A673 (cell line): ENCODE data around the gene FRMD3. TPM values are rescaled to one million over a fixed set of nuclear protein-coding genes. Genes with fewer than 3 reads are reported as not detected.
A peak's percentile ranks its signal among the peaks of the same experiment; 100 is the strongest.

Experiments used
- BruUV-seq: library from RNA; stranded (reverse); fragments of 400-500 nt; replicated peaks from 2 replicates; lab custom pipeline; 2021; lab: Mats Ljungman, UMichigan
- CTCF ChIA-PET: fragments of 300-600 bp; sonication (Branson Sonifier 250); formaldehyde crosslinking; loops from one replicate; lab custom pipeline; 2022; ENCODE audit warnings: antibody characterized with exemption; lab: Charles Lee
- POLR2A ChIA-PET: fragments of 300-600 bp; sonication (Branson Sonifier 250); formaldehyde crosslinking; loops from one replicate; lab custom pipeline; 2022; ENCODE audit warnings: antibody characterized with exemption; ENCODE audit not compliant: low non-redundant PET; lab: Charles Lee
- DNase-seq: peaks from one replicate; pipeline ENCODE4 v3.0.0-alpha.2; 2015; ENCODE audit warnings: low spot score
- H3K27ac ChIP-seq: fragments of 200-600 bp; sonication (generic); 2 replicates; pipeline ENCODE4 v1.5.1; 2016; ENCODE audit warnings: mixed run types, low read depth, mild to moderate bottlenecking, mixed read lengths, antibody characterized with exemption, low read length; ENCODE audit not compliant: poor library complexity, severe bottlenecking
- H3K27me3 ChIP-seq: fragments of 200-600 bp; sonication (generic); replicated peaks from 2 replicates; pipeline ENCODE4 v1.6.1; 2017; ENCODE audit warnings: mixed run types, low read depth, mild to moderate bottlenecking, mixed read lengths, antibody characterized with exemption, low read length; ENCODE audit not compliant: insufficient read depth, poor library complexity
- H3K36me3 ChIP-seq: fragments of 200-600 bp; sonication (generic); 2 replicates; pipeline ENCODE4 v1.6.1; 2016; ENCODE audit warnings: mixed run types, mild to moderate bottlenecking, mixed read lengths, antibody characterized with exemption, low read length; ENCODE audit not compliant: insufficient read depth, poor library complexity, severe bottlenecking
- H3K4me1 ChIP-seq: fragments of 200-600 bp; sonication (generic); 2 replicates; pipeline ENCODE4 v1.6.1; 2017; ENCODE audit warnings: mixed run types, mild to moderate bottlenecking, mixed read lengths, antibody characterized with exemption, low read length; ENCODE audit not compliant: insufficient read depth, poor library complexity, severe bottlenecking
- H3K4me3 ChIP-seq: fragments of 200-600 bp; sonication (generic); 2 replicates; pipeline ENCODE4 v1.5.1; 2016; ENCODE audit warnings: low read depth, mixed run types, mild to moderate bottlenecking, mixed read lengths, low read length; ENCODE audit not compliant: poor library complexity, severe bottlenecking
- H3K9me3 ChIP-seq: fragments of 200-600 bp; sonication (generic); 2 replicates; pipeline ENCODE4 v1.6.1; 2016; ENCODE audit warnings: mixed run types, low read depth, mild to moderate bottlenecking, mixed read lengths, antibody characterized with exemption, low read length; ENCODE audit not compliant: poor library complexity, severe bottlenecking
- EZH2 ChIP-seq: fragments of 200-600 bp; sonication (generic); IDR thresholded peaks from 2 replicates; pipeline ENCODE4 v1.6.1; 2017; ENCODE audit warnings: borderline replicate concordance, low read depth, mild to moderate bottlenecking, mixed read lengths, antibody characterized with exemption, low read length; ENCODE audit not compliant: poor library complexity, severe bottlenecking
- intact Hi-C: fragments of 100-400 bp; cut with micrococcal nuclease; formaldehyde crosslinking; loops from one replicate; pipeline ENCODE4 v1.10.0; 2022; ENCODE audit not compliant: unreplicated experiment
- total RNA-seq: library from RNA; stranded (reverse); gene quantifications from 2 replicates; pipeline ENCODE4 v1.2.3, GENCODE V29; 2021
- TF ChIP-seq, protein P1 (sequence below): fragments of 300-800, 200-600 bp; sonication (generic); conservative IDR thresholded peaks from 2 replicates; pipeline ENCODE4 v1.5.1; 2017; ENCODE audit warnings: low read depth, mild to moderate bottlenecking, antibody characterized with exemption, low read length, moderate library complexity, mixed read lengths

Gene FRMD3
- total RNA-seq, 1 experiment from 2014 or later, result 1.0 TPM

DNA sequence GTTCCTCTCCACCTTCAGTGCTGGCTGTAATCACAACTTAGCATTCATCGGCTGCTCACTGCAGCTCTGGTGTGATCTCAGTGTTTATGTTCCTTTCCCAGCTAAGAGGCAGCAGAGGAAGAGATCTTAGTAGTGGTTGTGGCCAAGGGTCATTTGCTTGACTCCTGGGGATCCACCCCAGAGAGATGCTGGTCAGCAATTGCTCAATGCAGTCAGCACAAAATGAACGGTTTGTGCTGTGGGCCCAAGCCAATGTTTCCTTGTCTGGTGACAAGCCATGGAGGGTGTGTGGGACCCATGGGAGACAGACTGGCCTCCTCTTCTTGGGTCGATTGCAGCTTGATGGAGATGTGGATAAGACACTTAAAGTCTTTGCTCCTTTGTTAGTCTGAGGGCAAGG lies 16.1 kb upstream of the FRMD3 start:
- no peaks in the 10 kb centered on the region for H3K27me3 ChIP-seq
- TF ChIP-seq EZH2, result no peak
- no peak for DNase-seq
- CTCF ChIA-PET, result no interaction called here
- intact Hi-C loops, result no loop called here
- no peaks in the 10 kb centered on the region for H3K4me1 ChIP-seq
- no peaks in the 10 kb centered on the region for H3K36me3 ChIP-seq
- POLR2A ChIA-PET, result no interaction called here
- no peaks in the 10 kb centered on the region for H3K9me3 ChIP-seq
- H3K4me3 ChIP-seq, result no peak overlapping the region
- no TSS peak for BruUV-seq
- H3K27ac ChIP-seq, result no peak overlapping the region

- no peak overlapping the region for H3K27ac ChIP-seq
- H3K27me3 ChIP-seq, result peaks cover 27% of the 10 kb centered on the region
- CTCF ChIA-PET, result interaction anchor here (0.5 to 2.4 kb wide), 7 partner anchors 94 to 324 kb away, joined by 3 to 36 read pairs (median 4); no protein-coding TSS in a partner anchor
- no peaks in the 10 kb centered on the region for H3K9me3 ChIP-seq
- H3K4me3 ChIP-seq, result no peak overlapping the region
- H3K36me3 ChIP-seq, result no peaks in the 10 kb centered on the region
- BruUV-seq, result no TSS peak
- TF ChIP-seq, protein P1, sequence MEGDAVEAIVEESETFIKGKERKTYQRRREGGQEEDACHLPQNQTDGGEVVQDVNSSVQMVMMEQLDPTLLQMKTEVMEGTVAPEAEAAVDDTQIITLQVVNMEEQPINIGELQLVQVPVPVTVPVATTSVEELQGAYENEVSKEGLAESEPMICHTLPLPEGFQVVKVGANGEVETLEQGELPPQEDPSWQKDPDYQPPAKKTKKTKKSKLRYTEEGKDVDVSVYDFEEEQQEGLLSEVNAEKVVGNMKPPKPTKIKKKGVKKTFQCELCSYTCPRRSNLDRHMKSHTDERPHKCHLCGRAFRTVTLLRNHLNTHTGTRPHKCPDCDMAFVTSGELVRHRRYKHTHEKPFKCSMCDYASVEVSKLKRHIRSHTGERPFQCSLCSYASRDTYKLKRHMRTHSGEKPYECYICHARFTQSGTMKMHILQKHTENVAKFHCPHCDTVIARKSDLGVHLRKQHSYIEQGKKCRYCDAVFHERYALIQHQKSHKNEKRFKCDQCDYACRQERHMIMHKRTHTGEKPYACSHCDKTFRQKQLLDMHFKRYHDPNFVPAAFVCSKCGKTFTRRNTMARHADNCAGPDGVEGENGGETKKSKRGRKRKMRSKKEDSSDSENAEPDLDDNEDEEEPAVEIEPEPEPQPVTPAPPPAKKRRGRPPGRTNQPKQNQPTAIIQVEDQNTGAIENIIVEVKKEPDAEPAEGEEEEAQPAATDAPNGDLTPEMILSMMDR, result peak; percentile 80
- TF ChIP-seq EZH2, result no peak
- intact Hi-C loops, result loop anchor here (1.0 to 5.0 kb wide), 2 partner anchors 210 to 347 kb away; no protein-coding TSS in a partner anchor
- no peaks in the 10 kb centered on the region for H3K4me1 ChIP-seq
- POLR2A ChIA-PET, result no interaction called here
- DNase-seq, result peak; percentile 82
These were observed 5.9 kb upstream of the FRMD3 start for GRCh38 chr9:83544002-83544698.

DNA sequence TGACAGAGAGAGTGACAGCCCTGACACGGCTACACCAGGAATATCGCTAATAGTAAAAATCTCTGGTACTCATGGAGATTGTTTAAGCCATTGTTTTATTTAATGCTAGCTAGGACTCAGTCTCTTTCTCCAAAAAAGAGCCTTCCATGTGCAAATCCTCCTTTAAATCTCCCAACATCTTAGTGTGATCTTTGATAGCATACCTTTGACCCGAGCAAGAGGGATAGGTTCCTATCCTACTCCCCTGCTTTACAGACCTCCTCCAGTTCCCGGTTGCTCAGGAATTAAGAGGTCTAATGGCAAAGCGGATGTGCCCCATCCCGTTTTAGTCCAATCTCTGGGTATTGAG lies 663 bp upstream of the FRMD3 start:
- ChIA-PET POLR2A (no interaction called here), CTCF (interaction anchor here (0.6 to 0.9 kb wide), 2 partner anchors 10 to 226 kb away, joined by 3 to 6 read pairs; no protein-coding TSS in a partner anchor)
- Histone ChIP-seq H3K4me1 (peaks cover 8% of the 10 kb centered on the region), H3K27ac (no peak overlapping the region), H3K9me3 (no peaks in the 10 kb centered on the region), H3K36me3 (no peaks in the 10 kb centered on the region), H3K4me3 (peak overlapping the region; percentile 44), H3K27me3 (peaks cover 75% of the 10 kb centered on the region)
- intact Hi-C loops, result no loop called here
- no peak for TF ChIP-seq EZH2
- TF ChIP-seq, protein P1, result no peak
- no peak for DNase-seq
- BruUV-seq, result no TSS peak
